GM18508 (cell line): ENCODE results near the gene DGKG.

Source experiments
- ATAC-seq: cut with Tn5 transposase; IDR thresholded peaks from one replicate; pipeline ENCODE4 v1.9.1; 2021; ENCODE audit warnings: moderate number of reproducible peaks; ENCODE audit not compliant: insufficient read depth, unreplicated experiment

Gene DGKG

DNA sequence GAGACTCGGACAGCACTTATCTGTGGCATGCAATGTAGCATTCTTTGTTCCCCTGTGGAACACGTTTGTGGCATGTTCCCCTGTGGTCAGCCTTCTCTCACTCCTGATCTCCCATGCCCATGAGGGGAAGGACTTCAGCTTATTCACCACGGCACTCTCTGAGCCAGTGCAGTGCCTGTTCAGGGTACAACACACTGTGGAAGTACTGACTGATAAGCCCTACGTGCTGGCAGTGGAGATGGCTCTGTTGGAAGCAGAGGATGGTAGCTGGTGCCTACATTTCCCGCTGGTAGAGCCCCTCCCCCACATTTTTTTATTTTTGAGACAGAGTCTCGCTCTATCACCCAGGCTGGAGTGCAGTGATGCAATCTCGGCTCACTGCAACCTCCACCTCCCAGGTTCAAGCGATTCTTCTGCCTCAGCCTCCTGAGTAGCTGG, 209.7 kb downstream of the DGKG start:
- ATAC-seq: no peak

- no peak for ATAC-seq
These were observed 210.7 kb downstream of the DGKG start for GRCh38 chr3:186151077-186151971.

GRCh38 chr3:186150041-186150830, 211.8 kb downstream of the DGKG start:
- no peak for ATAC-seq

DNA sequence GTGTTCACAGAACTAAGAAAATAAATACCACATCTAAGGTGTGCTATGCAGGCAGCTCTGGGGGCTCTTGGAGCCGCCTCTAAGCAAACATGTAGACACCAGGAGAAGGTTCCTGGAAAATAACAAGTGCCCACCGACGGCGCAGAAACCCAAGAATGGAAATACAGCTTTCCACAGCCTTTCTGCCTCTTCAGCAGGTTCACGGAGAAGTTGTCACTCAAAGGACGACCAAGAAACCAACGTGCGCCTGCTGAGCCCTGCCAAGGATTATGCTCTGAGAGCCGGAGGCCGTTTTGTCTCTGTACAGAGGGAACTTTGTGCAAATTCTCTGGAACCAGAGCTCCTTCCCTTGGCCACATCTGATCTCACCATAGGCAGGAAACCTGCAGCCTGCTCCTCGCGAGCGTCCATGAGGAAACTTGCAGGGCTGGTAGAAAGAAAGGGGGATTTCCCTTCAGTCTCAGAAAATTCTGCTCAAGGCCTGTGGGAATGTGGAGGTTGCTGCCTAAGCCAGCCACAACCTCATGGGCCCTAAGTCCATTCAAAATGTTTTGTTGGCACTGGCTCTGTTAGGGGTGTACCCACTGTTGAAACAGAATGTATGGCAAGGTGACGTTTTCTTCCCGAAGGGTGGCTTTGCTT, 212.6 kb downstream of the DGKG start:
- ATAC-seq: no peak

DNA sequence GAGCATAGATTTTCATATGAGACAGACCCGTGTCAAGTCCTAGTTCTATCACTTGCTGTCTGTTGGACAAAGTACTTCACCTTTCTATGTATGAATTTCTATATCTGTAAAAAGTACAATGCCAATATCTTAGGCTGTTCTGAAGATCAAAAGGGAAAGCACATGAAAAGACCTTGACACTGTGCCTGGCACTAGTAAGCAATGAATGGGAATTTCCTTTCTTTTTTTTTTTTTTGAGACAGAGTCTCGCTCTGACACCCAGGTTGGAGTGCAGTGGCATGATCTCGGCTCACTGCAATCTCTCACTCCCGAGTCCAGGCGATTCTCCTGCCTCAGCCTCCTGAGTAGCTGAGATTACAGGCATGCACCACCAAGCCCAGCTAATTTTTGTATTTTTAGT, 217.8 kb downstream of the DGKG start:
- ATAC-seq: no peak

GRCh38 chr3:186143250-186143649, 218.8 kb downstream of the DGKG start:
- no peak for ATAC-seq

DNA sequence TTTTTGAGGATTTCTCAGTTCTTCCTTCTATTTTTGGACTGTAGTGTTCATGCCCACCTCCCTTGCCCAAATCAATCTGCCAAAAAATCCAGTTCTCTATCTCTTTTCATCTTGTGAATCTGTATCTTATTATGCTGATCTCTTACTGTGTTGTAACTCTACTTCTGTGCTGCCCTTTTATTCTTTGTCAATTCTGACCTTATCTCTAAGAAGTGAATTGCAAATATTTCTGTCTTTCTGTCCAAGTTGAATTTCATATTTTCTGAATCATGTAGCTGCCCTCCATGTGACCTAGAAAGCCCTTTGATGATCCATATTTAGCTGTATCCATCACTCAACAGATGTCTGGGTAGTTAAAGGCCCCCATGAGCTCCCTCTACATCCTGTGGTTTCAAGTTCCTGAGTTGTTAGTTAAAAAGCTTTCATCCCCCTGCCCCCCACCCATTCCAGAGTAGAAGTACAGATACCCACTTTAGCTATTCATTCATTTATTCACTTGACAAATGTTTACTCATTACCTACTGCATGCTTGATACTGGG, 219.6 kb downstream of the DGKG start:
- no peak for ATAC-seq

DNA sequence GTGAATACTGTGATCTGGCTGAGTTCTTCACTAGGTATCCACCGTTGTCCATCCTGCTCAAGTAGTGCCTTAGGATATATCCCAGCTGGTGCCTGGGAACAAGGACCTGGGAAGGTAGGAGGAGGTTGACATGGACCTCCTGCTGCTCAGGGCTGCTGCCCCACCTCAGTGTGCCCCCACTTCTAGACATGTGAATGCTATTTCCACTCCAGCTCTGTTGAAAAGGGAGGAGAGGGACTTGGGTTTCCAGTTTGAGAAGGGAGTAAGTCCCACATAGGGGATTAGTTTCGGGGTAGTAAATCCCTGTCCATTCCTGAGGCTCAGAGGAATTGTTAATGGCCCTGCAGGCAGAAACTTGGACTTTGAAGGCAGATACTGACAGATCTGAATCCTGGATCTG, 220.2 kb downstream of the DGKG start:
- ATAC-seq: no peak

DNA sequence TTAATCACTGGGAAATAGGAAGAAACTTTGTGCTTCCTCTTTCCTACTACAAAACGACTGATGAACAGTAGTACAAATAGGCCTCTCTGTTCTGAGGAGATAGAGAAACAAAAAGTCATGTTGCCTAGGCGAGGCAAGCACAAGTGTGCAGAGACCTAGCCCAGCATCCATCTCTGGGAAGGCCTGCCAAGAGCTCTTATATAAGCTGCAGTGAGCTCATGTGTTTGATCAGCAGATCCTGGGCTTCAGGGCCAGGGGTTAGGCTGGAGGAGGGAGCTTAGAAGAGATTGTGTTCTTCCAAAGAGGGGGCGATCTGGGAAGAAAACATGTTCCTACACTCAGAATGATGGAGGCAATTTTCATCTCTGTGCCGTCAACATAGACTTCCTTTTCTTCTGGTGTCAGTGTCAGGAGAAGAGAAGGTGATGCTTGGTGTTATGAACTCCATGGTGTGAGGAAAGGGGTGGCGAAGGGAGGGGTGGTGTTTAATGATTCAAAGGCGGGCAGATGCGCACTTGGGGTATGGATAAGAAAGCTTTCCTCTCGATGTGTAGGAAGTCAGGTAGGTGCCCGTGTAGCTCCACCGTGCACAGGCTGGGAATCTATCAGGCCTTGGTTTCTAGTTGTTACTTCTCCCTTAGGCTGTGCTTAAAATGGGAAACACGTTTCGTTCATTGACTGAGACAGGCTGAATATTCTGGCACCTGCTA, 223.6 kb downstream of the DGKG start:
- ATAC-seq: no peak

GRCh38 chr3:186137051-186137685, 224.9 kb downstream of the DGKG start:
- no peak for ATAC-seq

DNA sequence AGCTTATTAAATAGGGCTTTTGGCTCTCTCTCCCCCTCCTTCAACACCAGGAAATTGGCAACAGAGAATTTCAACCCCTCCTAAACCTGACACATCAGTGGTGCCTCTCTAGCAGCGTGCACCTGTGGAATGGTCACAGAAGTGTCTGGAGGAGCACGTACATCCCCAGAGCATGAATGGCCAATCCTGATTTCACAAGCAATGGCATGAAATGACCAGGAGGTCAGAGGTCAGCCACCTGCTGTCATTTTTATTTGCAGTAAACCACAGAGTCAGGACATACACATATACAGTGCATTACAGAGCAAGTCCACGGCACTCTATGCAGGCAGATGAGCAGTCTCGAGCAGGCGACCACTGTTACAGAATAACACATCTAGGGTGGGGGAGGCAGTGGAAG, 228.1 kb downstream of the DGKG start:
- ATAC-seq: no peak

DNA sequence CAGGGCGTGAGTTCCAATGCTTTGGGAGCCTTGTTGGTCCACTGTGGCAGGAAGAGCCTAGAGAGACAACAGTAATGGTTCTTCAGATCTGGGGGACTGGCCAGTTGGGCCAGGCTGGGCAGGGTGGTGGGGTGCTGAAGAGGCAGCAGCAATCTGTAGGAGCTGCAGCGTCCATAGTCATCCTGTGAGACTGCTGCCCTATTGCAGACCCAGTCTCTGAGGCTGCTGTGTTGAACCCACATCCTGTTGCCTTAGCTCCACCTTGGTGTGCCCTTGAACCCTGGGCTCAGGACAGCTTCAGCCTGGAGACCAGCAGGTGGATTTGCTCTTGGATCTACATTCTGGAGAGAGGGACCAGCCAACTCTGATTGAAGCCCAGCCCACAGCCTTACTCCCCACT, 229.5 kb downstream of the DGKG start:
- ATAC-seq: no peak

- no peak for ATAC-seq
These were observed 232.8 kb downstream of the DGKG start for GRCh38 chr3:186129206-186129605.

GRCh38 chr3:186128158-186128557, 233.9 kb downstream of the DGKG start:
- no peak for ATAC-seq

- no peak for ATAC-seq
These were observed 234.6 kb downstream of the DGKG start for GRCh38 chr3:186127463-186127862.

GRCh38 chr3:186125118-186125517, 236.9 kb downstream of the DGKG start:
- no peak for ATAC-seq

DNA sequence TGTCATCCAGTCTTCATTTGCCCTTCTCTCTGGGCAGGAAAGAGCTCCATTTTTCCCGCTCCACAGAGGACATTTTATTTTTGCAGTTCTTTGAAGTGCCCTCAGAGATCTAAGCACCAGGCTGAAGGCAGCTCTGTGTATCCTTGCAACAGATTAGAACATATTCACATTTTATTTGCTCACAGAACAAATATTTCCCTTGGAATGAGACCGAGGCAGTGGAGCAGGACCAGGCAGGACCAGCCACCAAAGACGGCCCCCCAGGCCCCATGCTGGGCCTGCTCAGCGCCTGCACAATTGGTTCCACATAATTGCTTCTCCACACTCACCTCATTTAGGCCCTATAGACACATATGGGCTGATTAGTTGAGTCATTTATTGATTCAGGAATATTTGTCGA, 237.4 kb downstream of the DGKG start:
- ATAC-seq: no peak

DNA sequence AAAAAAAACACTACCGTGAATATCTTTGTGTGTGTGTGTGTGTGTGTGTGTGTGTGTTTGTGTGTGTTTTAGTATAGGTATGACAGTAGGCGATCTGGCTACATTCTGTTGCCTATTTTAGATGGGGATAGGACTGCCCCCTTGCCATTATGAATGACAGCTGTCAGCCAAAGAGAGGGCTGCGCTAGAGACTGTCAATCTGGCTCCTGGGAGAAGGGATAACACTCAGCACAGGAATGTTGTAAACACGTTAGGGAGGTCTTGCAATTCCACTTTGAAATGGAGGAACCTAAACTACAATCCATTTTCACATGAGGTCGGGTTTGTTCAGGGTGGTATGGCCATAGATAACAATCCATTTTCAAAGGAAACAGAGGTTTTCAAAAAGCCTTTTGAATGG, 239.0 kb downstream of the DGKG start:
- no peak for ATAC-seq

- ATAC-seq: no peak
These were observed 240.1 kb downstream of the DGKG start for GRCh38 chr3:186121968-186122367.

- no peak for ATAC-seq
These were observed 240.8 kb downstream of the DGKG start for GRCh38 chr3:186121278-186121677.
